Ovary (tissue), 9 donors: ENCODE results near the gene HECW1. TPM values are rescaled to one million over a fixed set of nuclear protein-coding genes. Genes with fewer than 3 reads are reported as not detected.

Source experiments
- DNase-seq, 5 donors: peaks; one replicate each; pipeline ENCODE4 v3.0.0-alpha.2; 2019 to 2020
- H3K27ac ChIP-seq, 2 donors: fragments of 200-600 bp; one replicate each; pipeline versions ENCODE4 v1.5.1 to v1.8.0; 2019 to 2022
- H3K27me3 ChIP-seq: fragments of 200-600 bp; one replicate; pipeline ENCODE4 v1.8.0; 2022
- H3K36me3 ChIP-seq: fragments of 200-600 bp; sonication (generic); one replicate; pipeline ENCODE4 v1.5.1; 2019
- H3K4me1 ChIP-seq: one replicate; pipeline ENCODE4 v1.8.1; 2013; ENCODE audit warnings: mild to moderate bottlenecking, moderate library complexity; ENCODE audit not compliant: insufficient read depth
- H3K4me3 ChIP-seq: fragments of 200-600 bp; sonication (generic); one replicate; pipeline ENCODE4 v1.5.1; 2017
- H3K9me3 ChIP-seq, 2 donors: fragments of 200-600 bp in 1 of 2; sonication (generic) in 1 of 2; one replicate each; pipeline versions ENCODE4 v1.5.1 to v1.8.1; 2013 to 2019; ENCODE audit warnings: mild to moderate bottlenecking in 1 of 2, moderate library complexity in 1 of 2
- CTCF ChIP-seq, 3 donors: fragments of 450-650 bp in 2 of 3; fragments of 200-600 bp in 1 of 3; IDR thresholded peaks; one replicate each; pipeline versions ENCODE4 v1.5.1 to v1.8.0; 2016 to 2022; ENCODE audit warnings: antibody characterized with exemption in 3 of 3, mild to moderate bottlenecking in 1 of 3
- EP300 ChIP-seq: sonication (generic); formaldehyde crosslinking; IDR thresholded peaks from one replicate; pipeline ENCODE4 v1.6.1; 2017; ENCODE audit warnings: antibody characterized with exemption
- POLR2A ChIP-seq: fragments of 450-650 bp; IDR thresholded peaks from one replicate; pipeline ENCODE4 v1.6.1; 2017; ENCODE audit warnings: antibody characterized with exemption, mild to moderate bottlenecking, moderate library complexity
- WGBS, 3 donors: extraction: QIAGEN DNeasy Blood & Tissue Kit in 1 of 3; methylation state at CpG; one replicate each; pipeline versions ENCODE4 v1.1.5 to v1.1.7; 2013 to 2017; 5-methylcytosine and 5-hydroxymethylcytosine counted together
- intact Hi-C, 4 donors: fragments of 100-400 bp; cut with DNase I; formaldehyde crosslinking; loops; one replicate each; pipeline versions ENCODE4 v1.11.0 to v1.15.1; 2022 to 2023
- polyA plus RNA-seq, 2 donors: library from polyadenylated mRNA; stranded (reverse); fragments of 200-250 nt in 1 of 2; fragments of 350-450 nt in 1 of 2; fragmentation: Illumina TruSeq in 1 of 2; extraction: RNeasy Lipid Tissue Mini Kit (QIAGEN cat#74804) in 1 of 2; gene quantifications; one replicate each; pipeline ENCODE4 v1.2.3, GENCODE V29; 2013 to 2014
- total RNA-seq, 7 donors: library from RNA; depleted of rRNA in 2 of 7; stranded (reverse); fragments of >200 nt in 2 of 7; fragmentation: NEBNext Ultra II Directional in 3 of 7; extraction: Animal tissue kit (Norgen Biotek cat#: 25700) in 3 of 7; gene quantifications; one replicate each; pipeline versions ENCODE4 v1.1.0 to v1.2.4, GENCODE V29; 2016 to 2023
- donor health status: DM: no; HTN: no; CAD: no; lungs with moderate emphysema.
- donor health status: DM: no; HTN: no; CAD: no.
- donor health status: Bipolar disorder and iron deficiency.
- donor health status: DM: yes; HTN: yes; CAD: no.
- donor health status: DM: no; HTN: no; CAD: no.
- donor health status: DM: yes; HTN: yes; CAD: no.

Gene HECW1
- total and polyA plus RNA-seq, 9 donors = 0.31 to 6.4 (median 1.8) TPM; not detected in 1

GRCh38 chr7:43265139-43265538, 152.7 kb downstream of the HECW1 start:
- Histone ChIP-seq H3K4me1 (peaks cover 3% of the 10 kb centered on the region), H3K9me3 (no peaks in the 10 kb centered on the region), H3K27me3 (peaks cover 3% of the 10 kb centered on the region), H3K27ac (no peak overlapping the region), H3K36me3 (no peaks in the 10 kb centered on the region), H3K4me3 (no peak overlapping the region)
- intact Hi-C loops = loop anchor here in 1 of 4 donors (10.0 kb wide), 1 partner anchor 320 kb away; no protein-coding TSS in a partner anchor
- WGBS, 3 donors = 87 to 94% (median 90%) methylated on average over 3 of the region's 3 CpGs
- no peak for DNase-seq
- no peak for TF ChIP-seq EP300
- TF ChIP-seq POLR2A = no peak
- TF ChIP-seq CTCF (IDR thresholded peaks at IDR 0.05) = no peak

DNA sequence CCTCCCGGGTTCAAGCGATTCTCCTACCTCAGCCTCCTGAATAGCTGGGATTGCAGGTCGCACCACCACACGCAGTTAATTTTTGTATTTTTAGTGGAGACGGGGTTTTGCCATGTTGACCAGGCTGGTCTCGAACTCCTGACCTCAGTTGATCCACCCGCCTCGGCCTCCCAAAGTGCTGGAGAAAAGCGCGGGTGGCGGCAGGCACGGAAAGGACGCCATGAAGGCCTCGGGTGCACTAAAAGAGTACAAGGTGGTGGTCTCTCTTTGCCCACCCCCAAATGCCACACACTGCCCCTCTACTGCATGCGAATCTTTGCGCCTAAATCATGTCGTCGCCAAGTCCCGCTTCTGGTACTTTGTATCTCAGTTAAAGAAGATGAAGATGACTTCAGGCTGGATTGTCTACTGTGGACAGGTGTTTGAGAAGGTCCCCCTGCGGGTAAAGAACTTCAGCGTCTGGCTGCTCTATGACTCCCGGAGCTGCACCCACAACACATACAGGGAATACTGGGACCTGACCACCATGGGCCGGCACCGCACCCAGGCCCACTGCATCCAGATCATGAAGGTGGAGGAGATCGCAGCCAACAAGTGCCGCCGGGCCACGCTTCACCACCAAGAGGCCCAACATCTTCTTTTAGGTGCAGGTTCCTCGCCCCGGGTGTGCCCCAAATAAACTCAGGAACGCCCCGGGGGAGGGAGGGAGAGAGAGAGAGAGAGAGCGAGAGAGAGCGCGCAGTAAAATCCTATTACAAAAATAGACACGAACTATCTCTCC, 161.7 kb downstream of the HECW1 start:
- Histone ChIP-seq H3K9me3 (no peaks in the 10 kb centered on the region), H3K36me3 (no peaks in the 10 kb centered on the region), H3K27ac (no peak overlapping the region), H3K4me1 (no peaks in the 10 kb centered on the region), H3K27me3 (no peaks in the 10 kb centered on the region), H3K4me3 (no peak overlapping the region)
- intact Hi-C loops = no loop called here
- TF ChIP-seq CTCF (IDR thresholded peaks at IDR 0.05) (no peak), EP300 (no peak), POLR2A (no peak)
- 94 to 97% (median 95%) methylated on average over 36 of the region's 36 CpGs for WGBS, 3 donors
- no peak for DNase-seq

DNA sequence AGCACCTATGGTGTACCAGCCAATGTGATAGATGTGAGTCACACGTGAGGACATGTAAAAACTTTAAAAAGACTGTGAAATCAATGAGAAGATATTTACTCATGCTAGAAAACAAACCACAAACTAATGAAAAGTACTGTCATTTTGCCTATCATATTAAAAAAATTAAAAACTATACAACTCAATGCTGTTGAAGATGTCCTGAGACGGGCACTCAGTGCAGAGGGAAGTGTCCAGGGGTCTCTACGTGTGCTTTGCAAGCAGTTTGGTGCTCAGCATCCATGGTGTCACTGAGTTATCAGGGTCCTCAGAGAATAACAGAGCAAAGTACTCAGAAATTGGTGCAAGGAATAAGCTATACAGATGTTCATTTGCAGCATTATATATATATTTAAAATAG, 162.3 kb downstream of the HECW1 start:
- intact Hi-C loops = no loop called here
- Histone ChIP-seq H3K36me3 (no peaks in the 10 kb centered on the region), H3K27me3 (no peaks in the 10 kb centered on the region), H3K4me3 (no peak overlapping the region), H3K4me1 (no peaks in the 10 kb centered on the region), H3K27ac (no peak overlapping the region), H3K9me3 (no peaks in the 10 kb centered on the region)
- DNase-seq = no peak
- TF ChIP-seq CTCF (IDR thresholded peaks at IDR 0.05) = no peak
- 85 to 92% (median 90%) methylated on average over 3 of the region's 3 CpGs for WGBS, 3 donors

DNA sequence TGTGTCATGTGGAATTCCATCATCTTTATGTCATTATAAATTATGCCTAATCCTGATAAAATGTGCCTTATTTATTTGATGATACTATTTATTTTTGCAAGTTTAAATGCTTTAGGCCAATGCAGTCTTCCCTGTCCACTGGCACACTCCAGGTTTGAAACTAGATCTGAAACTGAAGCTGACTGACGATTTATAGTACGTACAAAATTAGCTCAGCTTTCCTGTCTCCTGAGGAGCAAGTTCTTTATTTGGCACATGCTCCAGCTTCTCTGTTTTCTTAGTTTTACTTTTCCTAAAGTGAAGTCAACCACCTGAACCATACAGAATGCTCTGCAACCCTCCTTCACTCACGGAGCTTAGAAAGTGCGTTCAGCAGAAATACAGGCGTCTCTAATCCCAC, 164.1 kb downstream of the HECW1 start:
- 57 to 59% (median 58%) methylated on average over 5 of the region's 5 CpGs for WGBS, 3 donors
- no peak overlapping the region for H3K27ac ChIP-seq

More for the DNA sequence above, 164.1 kb downstream of the HECW1 start:
- no peaks in the 10 kb centered on the region for H3K4me1 ChIP-seq
- no peaks in the 10 kb centered on the region for H3K36me3 ChIP-seq
- intact Hi-C loops = no loop called here
- no peak overlapping the region for H3K4me3 ChIP-seq
- TF ChIP-seq CTCF (IDR thresholded peaks at IDR 0.05) (no peak), POLR2A (no peak), EP300 (no peak)
- no peak for DNase-seq
- H3K27me3 ChIP-seq = no peaks in the 10 kb centered on the region
- no peaks in the 10 kb centered on the region for H3K9me3 ChIP-seq
